ENCODE data around the gene CLDN9. TPM values are rescaled to one million over a fixed set of nuclear protein-coding genes. Genes with fewer than 3 reads are reported as not detected.

CLDN9 gene
- total RNA-seq, 1 experiment from 2014 or later = not detected

- no peak for DNase-seq (ENCODE audit: low spot score)
- in situ Hi-C loops (cut with HindIII; ENCODE audit: low sequenced_read_pairs) = no loop called here
Observed at GRCh38 chr16:3026609-3027488, 14.1 kb downstream of the CLDN9 start.

DNA sequence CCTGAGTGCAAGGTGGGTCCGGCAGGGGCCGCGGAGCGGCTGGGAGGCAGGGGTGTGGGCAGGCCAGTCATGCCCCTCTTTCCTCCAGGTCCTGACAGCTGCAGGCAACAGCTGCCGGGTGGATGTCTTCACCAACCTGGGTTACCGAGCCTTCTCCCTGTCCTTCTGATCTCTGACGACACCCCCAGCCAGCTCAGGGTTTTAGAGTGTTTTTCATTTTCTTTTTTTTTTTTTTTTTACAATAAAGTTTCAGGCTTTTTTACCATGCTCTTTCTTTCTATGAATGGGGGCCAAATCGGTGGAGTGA is 14.7 kb downstream of the CLDN9 start:
- DNase-seq (ENCODE audit: low spot score) = no peak
- in situ Hi-C loops (cut with HindIII; ENCODE audit: low sequenced_read_pairs) = no loop called here

- peak; percentile 91 for DNase-seq (ENCODE audit: low spot score)
- in situ Hi-C loops (cut with HindIII; ENCODE audit: low sequenced_read_pairs) = no loop called here
Observed at GRCh38 chr16:3027983-3028715, 15.4 kb downstream of the CLDN9 start.

DNA sequence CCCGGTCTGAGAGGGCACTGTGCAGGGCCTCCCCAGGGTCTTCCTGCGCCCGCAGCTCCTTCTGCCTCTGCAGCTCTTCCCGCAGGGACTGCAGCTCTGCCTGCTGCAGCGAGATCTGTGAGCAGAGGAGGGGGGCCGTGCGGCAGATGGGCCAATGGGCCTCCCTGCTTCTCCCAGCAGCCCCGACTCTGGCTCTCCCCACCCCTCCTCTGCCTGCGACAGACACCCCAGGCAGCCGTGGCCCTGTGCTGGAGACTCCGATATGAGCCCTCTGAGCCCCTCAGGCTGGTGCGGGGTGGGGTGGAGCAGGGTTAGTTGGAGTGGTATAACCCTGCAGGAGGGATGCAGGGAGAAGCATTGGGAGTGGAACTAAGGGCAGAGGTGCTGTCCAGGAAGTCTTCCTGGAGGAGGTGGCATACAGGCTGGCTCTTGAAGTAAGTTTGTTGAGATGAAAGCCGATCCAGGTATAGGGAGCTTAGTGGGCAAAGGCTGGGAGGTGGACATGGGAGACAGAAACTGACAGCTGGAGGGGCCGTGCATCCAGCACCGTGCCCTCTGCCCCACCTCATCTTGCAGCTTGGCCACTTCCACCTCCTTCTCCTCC is 16.1 kb downstream of the CLDN9 start:
- DNase-seq (ENCODE audit: low spot score) = no peak
- in situ Hi-C loops (cut with HindIII; ENCODE audit: low sequenced_read_pairs) = no loop called here

GRCh38 chr16:3029491-3030221 is 16.9 kb downstream of the CLDN9 start:
- in situ Hi-C loops (cut with HindIII; ENCODE audit: low sequenced_read_pairs) = no loop called here
- no peak for DNase-seq (ENCODE audit: low spot score)

DNA sequence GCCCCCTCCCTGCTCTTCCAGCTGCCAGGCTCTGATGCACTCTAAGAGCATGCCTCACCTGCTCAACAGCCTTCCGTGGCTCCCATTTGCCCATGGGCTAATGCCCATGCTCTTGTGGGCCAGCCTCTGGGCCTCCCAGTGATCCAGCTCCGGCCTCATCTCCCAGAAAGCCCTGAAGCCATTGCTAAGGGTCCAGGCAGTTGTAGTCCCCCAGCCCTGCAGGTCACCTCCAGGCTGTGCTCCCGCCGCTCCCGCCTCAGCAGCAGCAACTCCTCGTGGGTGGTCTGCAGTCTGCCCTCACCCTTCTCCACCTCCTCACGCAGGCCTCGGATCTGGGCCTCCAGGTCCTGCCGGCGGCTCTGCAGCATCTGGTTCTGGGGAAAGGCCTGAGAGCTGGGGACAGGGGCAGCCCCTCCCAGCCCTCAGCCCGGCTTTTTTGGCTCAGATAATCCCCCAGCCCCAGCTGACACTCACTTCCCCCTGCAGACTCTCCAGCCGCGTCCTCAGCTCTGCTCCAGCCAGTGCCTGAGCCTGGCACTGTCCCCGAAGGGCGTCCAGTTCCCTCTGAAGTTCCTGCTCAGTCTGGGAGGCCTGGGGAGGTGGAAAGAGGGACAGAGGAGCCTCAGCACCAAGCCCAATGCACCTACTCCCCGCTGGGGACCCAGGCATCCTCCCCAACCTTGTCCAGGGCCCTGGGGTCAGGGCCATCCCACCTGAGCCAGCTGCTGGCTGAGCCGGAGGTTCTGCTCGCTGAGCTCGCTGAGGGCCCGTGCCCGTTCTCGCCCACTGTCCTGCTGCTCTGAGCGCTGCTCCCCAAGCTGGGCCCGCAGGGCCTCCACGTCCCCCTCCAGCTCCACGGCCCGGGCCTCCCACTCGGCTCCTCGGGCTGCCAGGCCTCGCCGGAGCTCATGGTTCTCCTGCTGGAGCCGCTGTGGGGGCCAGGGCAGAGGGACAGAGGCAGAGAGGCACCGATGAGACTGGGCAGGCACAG is 17.8 kb downstream of the CLDN9 start:
- in situ Hi-C loops (cut with HindIII; ENCODE audit: low sequenced_read_pairs) = no loop called here
- DNase-seq (ENCODE audit: low spot score) = no peak

DNA sequence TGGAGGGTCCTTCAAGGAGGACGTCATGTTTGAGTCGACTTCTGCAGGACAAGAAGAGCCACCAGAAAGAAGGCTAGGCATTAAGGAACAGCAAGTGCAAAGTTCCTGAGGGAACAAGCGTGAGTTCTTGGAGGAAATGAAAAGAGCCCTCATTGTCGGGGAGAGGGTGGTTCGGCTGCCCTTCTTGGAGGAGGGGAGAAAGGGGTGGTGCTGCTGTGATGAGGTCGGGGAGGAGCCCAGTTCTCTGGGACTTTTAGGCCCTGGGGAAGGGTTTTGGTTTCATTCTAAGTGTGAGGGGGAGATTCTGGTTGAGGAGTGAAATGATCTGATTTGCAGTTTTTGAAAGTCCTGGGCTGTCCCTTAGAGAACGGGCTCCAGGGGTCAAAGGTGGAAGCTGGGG is 19.9 kb downstream of the CLDN9 start:
- no peak for DNase-seq (ENCODE audit: low spot score)
- in situ Hi-C loops (cut with HindIII; ENCODE audit: low sequenced_read_pairs) = no loop called here

- in situ Hi-C loops (cut with HindIII; ENCODE audit: low sequenced_read_pairs) = no loop called here
Observed at GRCh38 chr16:3035289-3035971, 22.7 kb downstream of the CLDN9 start.

GRCh38 chr16:3035972-3036725 is 23.4 kb downstream of the CLDN9 start:
- in situ Hi-C loops (cut with HindIII; ENCODE audit: low sequenced_read_pairs) = no loop called here
- DNase-seq (ENCODE audit: low spot score) = no peak

More at GRCh38 chr16:3035289-3035971, 22.7 kb downstream of the CLDN9 start:
- DNase-seq (ENCODE audit: low spot score) = no peak

DNA sequence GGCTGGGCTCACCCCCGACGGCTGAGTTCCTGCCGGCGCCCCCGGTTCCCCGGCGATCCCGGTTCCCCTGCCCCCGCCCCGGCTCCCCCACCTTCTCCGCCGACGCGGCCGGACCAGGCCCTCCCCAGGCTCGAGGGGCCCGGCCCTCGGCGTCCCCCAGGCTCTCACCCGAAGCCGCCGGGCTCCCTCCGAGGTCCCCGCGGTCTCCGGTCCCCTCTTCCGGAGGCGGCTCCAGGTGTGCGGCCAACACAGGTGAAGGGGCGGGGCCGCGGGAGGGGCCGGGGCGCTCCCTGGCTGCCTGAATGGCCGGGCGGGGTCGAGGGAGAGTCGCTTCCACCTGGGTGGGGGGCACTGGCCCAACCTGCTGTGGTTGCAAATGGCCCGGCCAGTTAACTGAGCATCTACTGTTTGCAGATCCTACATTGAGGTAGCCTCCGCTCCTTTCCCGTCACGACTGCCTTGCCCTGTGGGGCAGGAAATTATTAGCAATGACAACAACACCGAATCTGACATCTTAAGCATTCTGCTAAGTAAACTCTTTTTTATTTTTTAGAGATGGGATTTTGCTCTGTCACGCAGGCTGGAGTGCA is 24.1 kb downstream of the CLDN9 start, which contains the start of gene BICDL2:
Gene BICDL2 (minus strand): TSS at position 219 of the 590 bp plus-strand sequence. CDS start 1,448 bp downstream, outside the sequence.
- no peak for DNase-seq (ENCODE audit: low spot score)
- in situ Hi-C loops (cut with HindIII; ENCODE audit: low sequenced_read_pairs) = no loop called here

GRCh38 chr16:3038256-3038655 is 25.5 kb downstream of the CLDN9 start:
- no peak for DNase-seq (ENCODE audit: low spot score)
- in situ Hi-C loops (cut with HindIII; ENCODE audit: low sequenced_read_pairs) = no loop called here

DNA sequence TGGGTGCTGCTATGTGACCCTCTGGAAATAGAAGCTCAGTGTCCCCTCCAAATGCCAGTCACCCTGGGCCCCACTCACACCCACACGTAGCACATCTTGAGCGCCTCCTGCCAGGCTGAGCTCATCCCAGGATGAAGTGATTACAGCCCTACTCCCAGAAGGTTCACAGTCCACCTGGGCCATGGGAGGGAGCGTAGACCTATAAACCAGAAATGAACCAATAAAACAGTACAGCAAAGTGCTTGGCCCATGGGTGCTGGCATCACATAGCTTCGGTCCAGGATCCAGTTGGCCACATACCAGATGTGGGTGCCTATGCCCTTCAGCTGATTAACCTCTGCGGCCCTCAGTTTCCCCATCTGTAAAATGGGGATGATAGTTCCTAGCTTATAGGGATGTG is 26.2 kb downstream of the CLDN9 start:
- in situ Hi-C loops (cut with HindIII; ENCODE audit: low sequenced_read_pairs) = no loop called here

DNA sequence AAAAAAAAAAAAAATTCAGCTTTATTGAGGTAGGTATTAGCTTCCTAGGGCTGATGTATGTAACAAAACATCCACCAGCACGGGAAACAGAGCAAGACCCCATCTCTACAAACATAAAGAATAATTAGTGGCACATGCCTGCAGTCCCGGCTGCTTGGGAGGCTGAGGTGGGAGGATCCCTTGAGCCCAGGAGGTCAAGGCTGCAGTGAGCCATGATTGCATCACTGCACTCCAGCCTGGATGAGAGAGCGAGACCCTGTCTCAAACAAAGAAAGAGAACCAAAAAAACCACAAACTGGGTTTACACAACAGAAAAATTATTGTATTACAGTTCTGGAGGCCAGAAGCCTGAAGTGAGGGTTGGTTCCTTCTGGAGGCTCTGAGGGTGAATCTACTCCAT is 29.7 kb downstream of the CLDN9 start:
- in situ Hi-C loops (cut with HindIII; ENCODE audit: low sequenced_read_pairs) = no loop called here
- no peak for DNase-seq (ENCODE audit: low spot score)

More for the DNA sequence above, 26.2 kb downstream of the CLDN9 start:
- DNase-seq (ENCODE audit: low spot score) = no peak

- DNase-seq (ENCODE audit: low spot score) = no peak
- in situ Hi-C loops (cut with HindIII; ENCODE audit: low sequenced_read_pairs) = no loop called here
Observed at GRCh38 chr16:3044708-3045107, 32.0 kb downstream of the CLDN9 start.

- DNase-seq (ENCODE audit: low spot score) = no peak
- in situ Hi-C loops (cut with HindIII; ENCODE audit: low sequenced_read_pairs) = no loop called here
Observed at GRCh38 chr16:3045758-3046640, 33.3 kb downstream of the CLDN9 start, which contains the start of gene MMP25. Gene MMP25 (plus strand): TSS chr16:3046561. CDS start chr16:3046918, 357 bp downstream.

All from G401 (cell line).